WERI-Rb-1 (cell line): Measurements from ENCODE around the gene USP1.

Experiments
- DNase-seq: peaks from one replicate; pipeline ENCODE4 v3.0.0-alpha.2; 2020
- H3K27ac ChIP-seq: fragments of 250-450 bp; sonication (Bioruptor Pico); 2 replicates; pipeline ENCODE4 v1.5.1; 2020; ENCODE audit warnings: mild to moderate bottlenecking, moderate library complexity
- H3K27me3 ChIP-seq: fragments of 250-450 bp; sonication (Bioruptor Pico); 2 replicates; pipeline ENCODE4 v1.5.1; 2021; ENCODE audit warnings: mild to moderate bottlenecking, low read depth, moderate library complexity; ENCODE audit not compliant: insufficient read depth, severe bottlenecking
- H3K36me3 ChIP-seq: fragments of 250-450 bp; sonication (Bioruptor Pico); 2 replicates; pipeline ENCODE4 v1.5.1; 2020; ENCODE audit warnings: mild to moderate bottlenecking, moderate library complexity
- H3K4me3 ChIP-seq: 2 replicates; pipeline ENCODE4 v1.5.1; 2011; ENCODE audit warnings: low read depth, mild to moderate bottlenecking, control low read depth, low read length
- H3K9me3 ChIP-seq: fragments of 250-450 bp; sonication (Bioruptor Pico); 2 replicates; pipeline ENCODE4 v1.5.1; 2021; ENCODE audit warnings: mild to moderate bottlenecking, moderate library complexity; ENCODE audit not compliant: severe bottlenecking
- TF ChIP-seq, protein P1 (sequence below): IDR thresholded peaks from 2 replicates; pipeline ENCODE4 v1.5.1; 2011; ENCODE audit warnings: low read depth, mild to moderate bottlenecking, control low read depth, inconsistent platforms, low read length

The USP1 gene, protein sequence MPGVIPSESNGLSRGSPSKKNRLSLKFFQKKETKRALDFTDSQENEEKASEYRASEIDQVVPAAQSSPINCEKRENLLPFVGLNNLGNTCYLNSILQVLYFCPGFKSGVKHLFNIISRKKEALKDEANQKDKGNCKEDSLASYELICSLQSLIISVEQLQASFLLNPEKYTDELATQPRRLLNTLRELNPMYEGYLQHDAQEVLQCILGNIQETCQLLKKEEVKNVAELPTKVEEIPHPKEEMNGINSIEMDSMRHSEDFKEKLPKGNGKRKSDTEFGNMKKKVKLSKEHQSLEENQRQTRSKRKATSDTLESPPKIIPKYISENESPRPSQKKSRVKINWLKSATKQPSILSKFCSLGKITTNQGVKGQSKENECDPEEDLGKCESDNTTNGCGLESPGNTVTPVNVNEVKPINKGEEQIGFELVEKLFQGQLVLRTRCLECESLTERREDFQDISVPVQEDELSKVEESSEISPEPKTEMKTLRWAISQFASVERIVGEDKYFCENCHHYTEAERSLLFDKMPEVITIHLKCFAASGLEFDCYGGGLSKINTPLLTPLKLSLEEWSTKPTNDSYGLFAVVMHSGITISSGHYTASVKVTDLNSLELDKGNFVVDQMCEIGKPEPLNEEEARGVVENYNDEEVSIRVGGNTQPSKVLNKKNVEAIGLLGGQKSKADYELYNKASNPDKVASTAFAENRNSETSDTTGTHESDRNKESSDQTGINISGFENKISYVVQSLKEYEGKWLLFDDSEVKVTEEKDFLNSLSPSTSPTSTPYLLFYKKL

DNA sequence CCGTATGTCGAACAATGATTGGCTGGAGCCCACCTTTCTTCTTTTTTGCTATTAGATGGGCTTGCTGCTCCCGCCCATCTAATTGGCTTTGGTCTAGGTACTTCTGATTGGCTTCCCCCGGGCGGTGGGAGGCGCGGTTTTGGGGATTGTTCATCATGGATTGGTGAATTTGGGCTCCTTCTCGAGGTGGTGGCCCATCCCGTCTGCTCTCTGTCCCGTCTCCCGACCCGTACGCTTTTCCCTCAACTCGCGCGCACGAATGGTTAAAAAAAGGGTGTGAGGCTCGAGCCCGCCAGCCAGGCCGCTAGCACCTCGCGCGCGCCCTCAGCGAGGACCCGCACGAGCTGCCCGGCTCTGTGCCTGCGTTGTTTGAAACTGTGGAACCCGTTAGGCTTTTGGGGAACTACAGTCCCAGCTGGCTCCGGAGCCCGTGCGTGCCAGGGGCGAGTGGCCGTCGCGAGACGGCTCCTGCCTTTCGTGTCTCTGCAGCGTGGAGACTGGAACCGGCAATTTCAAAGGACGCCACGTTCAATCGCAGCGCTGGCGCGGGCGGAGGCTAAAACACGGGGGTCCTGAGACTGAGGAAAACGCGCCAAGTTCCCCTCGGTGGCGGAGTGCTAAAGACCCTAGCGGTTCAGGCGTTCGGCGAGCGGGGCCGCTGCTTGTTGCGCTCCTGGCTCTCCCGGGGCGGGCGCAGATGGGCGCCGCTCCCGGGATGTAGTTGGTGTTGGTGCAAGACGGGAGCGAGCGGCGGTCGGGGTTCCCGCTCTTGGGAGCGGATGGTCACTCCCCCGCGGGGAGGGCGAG, at the start of gene USP1:
Gene USP1 (plus strand): TSS at position 584 of the 807 bp plus-strand sequence. CDS start 2,819 bp downstream, outside the sequence.
- peak; percentile 99 for DNase-seq
- H3K4me3 ChIP-seq: peak within 1 kb of the TSS; percentile 93
- H3K27ac ChIP-seq: peak within 1 kb of the TSS; percentile 100
- H3K9me3 ChIP-seq: no peaks in the 10 kb centered on the region
- TF ChIP-seq, protein P1, sequence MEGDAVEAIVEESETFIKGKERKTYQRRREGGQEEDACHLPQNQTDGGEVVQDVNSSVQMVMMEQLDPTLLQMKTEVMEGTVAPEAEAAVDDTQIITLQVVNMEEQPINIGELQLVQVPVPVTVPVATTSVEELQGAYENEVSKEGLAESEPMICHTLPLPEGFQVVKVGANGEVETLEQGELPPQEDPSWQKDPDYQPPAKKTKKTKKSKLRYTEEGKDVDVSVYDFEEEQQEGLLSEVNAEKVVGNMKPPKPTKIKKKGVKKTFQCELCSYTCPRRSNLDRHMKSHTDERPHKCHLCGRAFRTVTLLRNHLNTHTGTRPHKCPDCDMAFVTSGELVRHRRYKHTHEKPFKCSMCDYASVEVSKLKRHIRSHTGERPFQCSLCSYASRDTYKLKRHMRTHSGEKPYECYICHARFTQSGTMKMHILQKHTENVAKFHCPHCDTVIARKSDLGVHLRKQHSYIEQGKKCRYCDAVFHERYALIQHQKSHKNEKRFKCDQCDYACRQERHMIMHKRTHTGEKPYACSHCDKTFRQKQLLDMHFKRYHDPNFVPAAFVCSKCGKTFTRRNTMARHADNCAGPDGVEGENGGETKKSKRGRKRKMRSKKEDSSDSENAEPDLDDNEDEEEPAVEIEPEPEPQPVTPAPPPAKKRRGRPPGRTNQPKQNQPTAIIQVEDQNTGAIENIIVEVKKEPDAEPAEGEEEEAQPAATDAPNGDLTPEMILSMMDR: no peak
- H3K36me3 ChIP-seq: peaks cover 36% of the 10 kb centered on the region
- H3K27me3 ChIP-seq: no peaks in the 10 kb centered on the region

DNA sequence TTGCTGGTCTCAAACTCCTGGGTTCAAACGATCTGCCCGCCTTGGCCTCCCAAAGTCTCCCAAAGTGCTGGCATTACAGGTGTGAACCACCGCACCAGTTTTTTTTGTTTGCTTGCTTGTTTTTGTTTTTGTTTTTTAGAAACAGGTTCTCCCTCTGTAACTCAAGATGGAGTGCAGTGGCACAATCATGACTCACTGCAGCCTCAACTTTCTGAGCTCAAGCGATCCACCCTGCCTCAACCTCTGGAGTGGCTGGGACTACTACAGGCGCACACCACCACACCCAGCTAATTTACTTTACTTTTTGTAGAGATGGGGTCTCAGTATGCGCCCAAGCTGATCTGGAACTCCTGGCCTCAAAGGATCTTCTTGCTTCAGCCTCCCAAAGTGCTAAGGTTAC, 47.3 kb upstream of the USP1 start:
- Histone ChIP-seq H3K36me3 (no peaks in the 10 kb centered on the region), H3K9me3 (no peaks in the 10 kb centered on the region), H3K4me3 (no peak overlapping the region), H3K27me3 (no peaks in the 10 kb centered on the region), H3K27ac (no peak overlapping the region)
- no peak for DNase-seq
- TF ChIP-seq, protein P1: no peak

DNA sequence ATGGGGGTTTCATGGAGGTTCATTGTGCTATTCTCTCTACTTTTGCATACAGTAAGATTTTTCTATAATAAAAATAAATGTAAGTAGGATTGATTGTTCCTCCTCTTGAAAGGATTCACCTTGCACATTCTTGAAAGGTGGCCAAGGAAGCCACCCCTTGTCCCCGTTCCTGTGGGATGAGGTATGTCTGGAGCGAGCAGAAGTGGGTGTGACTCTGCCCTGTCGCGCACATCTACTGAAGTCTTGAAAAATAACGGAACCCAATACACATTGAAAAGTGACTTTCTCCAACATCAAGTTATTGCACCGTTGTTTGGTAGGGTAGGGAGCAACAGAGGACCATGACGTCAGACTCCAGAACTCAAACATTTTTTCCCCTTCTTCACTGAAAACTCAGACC, 46.8 kb upstream of the USP1 start:
- Histone ChIP-seq H3K9me3 (no peaks in the 10 kb centered on the region), H3K27ac (no peak overlapping the region), H3K4me3 (no peak overlapping the region), H3K27me3 (no peaks in the 10 kb centered on the region), H3K36me3 (no peaks in the 10 kb centered on the region)
- TF ChIP-seq, protein P1: no peak
- no peak for DNase-seq

DNA sequence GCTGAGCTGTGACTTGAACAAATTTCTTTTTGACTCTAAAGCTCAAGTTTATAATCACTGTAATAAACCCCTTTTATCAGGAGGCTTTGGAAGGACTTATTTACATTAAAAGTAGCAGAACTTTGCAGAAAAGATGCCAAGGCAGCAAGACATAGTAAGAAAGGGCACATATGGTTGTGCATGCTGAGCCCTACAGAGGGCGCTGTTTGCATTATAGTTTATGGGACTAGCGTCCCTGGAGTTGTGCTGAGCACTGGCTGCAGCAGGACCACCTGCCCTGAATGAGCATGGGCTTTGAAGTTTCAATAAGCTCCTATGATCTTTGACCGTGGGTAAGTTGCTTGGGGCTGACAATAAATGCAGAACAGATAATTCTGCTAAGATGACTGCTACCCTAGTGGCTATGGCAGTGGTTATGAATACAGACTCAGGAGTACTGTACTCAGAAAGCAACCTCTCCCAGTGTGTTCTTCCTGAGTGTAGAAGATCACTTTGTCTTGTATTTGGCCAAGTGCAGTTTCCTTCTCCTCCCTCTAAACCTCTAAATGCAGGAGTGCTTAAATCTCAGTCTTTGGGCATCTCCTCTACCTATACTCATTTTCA, 45.4 kb upstream of the USP1 start:
- H3K36me3 ChIP-seq: no peaks in the 10 kb centered on the region
- TF ChIP-seq, protein P1: peak; percentile 78
- H3K27ac ChIP-seq: no peak overlapping the region
- H3K4me3 ChIP-seq: no peak overlapping the region
- peak; percentile 67 for DNase-seq
- H3K27me3 ChIP-seq: no peaks in the 10 kb centered on the region
- H3K9me3 ChIP-seq: no peaks in the 10 kb centered on the region

DNA sequence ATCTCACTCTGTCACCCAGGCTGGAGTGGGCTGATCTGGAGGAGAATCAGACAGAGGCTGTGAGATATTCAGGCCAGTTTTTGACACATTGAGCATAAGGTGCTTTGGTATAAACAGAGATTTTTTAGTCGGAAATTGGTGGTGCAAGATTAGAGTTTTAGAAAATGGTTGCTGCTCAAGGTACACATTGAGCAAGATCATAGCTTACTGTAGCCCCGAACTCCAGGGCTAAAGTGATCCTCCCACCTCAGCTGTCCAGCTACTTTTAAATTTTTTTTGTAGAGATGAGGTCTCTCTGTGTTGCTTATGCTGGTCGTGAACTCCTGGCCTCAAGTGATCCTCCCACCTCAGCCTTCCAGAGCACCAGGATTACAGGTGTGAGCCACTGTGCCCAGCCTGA, 43.9 kb upstream of the USP1 start:
- no peak overlapping the region for H3K4me3 ChIP-seq
- H3K36me3 ChIP-seq: no peaks in the 10 kb centered on the region
- H3K27ac ChIP-seq: no peak overlapping the region
- DNase-seq: no peak
- H3K9me3 ChIP-seq: no peaks in the 10 kb centered on the region
- no peaks in the 10 kb centered on the region for H3K27me3 ChIP-seq
- TF ChIP-seq, protein P1: no peak
